GM18502 (cell line): ENCODE measurements around the gene NAMPT.
"Not testable (repeated sequence)": the region's sequence is repeated elsewhere in the genome, so short reads cannot be mapped to it uniquely, and the experiment has no call there.

ENCODE experiments used
- ATAC-seq: cut with Tn5 transposase; IDR thresholded peaks from one replicate; pipeline ENCODE4 v1.9.1; 2021; ENCODE audit warnings: mild to moderate bottlenecking; ENCODE audit not compliant: unreplicated experiment, poor library complexity

Gene NAMPT

DNA sequence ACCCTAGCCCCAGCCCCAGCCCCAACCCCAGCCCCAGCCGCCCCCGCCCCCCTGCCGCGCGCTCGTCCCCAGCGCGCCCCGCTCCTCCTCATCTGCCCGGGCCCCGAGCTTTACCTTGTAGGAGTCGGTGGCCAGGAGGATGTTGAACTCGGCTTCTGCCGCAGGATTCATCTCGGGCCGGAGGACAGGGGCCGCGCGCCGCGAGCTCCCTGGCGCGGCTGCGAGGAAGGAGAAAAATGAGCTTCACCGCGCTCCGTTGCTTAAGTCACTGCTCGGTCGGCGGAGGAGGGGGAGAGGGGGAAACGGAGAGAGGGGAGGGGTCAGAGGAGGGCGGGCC lies at the start of gene NAMPT:
Gene NAMPT (minus strand): TSS at position 270 of the 337 bp plus-strand sequence. CDS start 99 bp downstream, at position 171.
- no peak for ATAC-seq

DNA sequence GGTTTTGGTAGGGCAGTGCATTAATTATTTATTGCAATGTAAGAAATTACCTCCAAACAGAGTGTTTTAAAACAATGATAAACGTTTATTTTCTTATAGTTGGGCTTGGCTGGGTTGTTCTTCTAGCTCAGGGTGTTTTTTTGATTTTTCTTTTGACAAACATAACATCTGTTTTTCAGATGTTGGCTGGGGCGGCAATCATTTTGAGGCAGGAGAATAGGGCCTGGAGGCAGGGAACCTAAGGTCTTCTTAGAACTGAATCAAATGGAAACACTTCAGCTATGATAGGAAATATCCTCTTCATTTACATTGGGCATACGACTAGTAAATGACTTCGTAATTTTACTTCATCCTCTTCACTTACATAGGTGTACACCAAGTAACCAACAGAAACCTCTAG lies 47.4 kb upstream of the NAMPT start:
- no peak for ATAC-seq

DNA sequence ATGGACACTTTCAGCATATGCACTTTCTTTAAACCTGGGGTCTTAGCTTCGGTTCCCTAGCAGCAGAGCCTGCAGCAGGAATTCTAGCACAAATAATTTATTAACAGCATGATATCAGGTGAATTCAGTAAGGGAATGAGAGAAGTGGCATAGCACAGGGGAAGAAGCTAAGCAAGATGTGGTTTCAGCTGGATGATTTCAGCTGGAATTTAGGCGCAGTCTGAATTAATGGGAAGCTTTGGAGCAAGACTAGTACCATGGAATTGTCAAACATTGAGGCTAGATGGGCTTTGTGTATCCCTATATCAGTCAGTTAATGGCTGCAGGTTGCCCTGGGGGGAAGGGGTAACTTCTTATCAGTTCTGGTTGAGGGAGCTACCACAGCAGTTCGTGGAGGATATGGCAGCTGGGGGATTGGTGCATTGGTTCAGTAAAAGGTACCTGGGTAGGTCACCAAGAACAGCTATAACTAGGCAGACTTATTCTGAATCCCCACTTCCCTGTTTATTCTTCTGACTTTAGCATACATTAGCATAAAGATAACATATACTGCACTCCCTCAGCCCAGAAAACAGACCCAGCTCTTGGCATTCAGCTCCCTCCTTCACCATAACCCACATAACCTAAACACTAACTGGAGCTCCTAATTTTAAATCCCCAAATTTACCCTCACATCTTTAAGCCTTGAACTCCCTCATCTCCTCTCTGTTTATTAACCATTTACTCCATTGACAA lies 46.8 kb upstream of the NAMPT start:
- ATAC-seq = no peak

DNA sequence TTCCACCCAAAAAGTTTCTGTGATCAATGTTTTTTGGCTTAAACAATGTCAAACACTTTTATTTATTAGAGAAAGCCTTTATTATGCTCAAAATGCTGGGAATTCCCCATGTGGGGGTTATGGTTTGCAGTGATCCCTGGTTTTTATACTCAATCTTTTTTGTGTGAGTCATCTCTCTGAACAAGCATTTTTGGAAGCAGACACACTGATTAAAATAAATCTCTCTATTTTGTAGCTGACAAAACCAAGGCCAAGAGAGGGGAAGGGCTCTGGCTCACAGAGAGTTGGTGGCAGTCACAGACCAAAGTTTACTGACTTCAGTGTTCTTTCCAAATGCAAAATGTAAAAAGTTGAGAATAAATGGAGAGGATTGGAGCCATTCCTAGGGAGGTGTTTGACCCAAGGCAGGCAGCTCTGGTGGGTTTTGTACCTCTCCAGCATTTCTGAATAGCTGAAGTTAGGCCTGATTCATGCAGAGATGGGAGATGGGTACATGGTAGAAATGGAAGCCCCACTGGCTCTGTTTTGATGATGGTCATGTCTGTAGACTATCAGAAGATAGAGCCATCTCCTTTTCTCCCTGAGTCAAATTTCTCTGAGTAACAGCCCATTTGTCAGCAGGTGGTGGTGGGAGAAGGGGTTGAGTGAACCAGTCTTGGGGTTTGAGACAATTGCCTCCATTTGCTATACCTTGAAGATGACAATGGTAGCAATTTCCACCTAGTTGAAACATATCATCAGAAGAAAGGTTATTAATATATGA lies 45.4 kb upstream of the NAMPT start:
- ATAC-seq = no peak

DNA sequence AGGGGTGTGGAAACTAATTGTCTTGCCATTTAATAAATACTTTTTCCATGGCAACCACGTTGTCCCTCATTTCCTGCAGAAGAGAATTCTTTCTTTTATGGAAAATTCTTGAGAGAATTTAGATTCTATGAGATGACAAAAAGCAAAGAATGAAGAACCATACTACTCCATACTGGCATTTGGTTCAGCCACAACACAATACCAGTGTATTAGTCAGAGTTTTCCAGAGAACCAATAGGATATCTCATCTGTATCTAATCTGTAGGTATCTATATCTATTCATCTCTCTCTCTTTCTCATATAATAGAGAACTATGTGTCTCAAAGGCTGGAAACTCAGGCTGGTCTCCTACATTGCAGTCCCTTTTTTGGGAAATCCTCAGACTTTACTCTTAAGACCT lies 44.6 kb upstream of the NAMPT start:
- ATAC-seq = no peak

DNA sequence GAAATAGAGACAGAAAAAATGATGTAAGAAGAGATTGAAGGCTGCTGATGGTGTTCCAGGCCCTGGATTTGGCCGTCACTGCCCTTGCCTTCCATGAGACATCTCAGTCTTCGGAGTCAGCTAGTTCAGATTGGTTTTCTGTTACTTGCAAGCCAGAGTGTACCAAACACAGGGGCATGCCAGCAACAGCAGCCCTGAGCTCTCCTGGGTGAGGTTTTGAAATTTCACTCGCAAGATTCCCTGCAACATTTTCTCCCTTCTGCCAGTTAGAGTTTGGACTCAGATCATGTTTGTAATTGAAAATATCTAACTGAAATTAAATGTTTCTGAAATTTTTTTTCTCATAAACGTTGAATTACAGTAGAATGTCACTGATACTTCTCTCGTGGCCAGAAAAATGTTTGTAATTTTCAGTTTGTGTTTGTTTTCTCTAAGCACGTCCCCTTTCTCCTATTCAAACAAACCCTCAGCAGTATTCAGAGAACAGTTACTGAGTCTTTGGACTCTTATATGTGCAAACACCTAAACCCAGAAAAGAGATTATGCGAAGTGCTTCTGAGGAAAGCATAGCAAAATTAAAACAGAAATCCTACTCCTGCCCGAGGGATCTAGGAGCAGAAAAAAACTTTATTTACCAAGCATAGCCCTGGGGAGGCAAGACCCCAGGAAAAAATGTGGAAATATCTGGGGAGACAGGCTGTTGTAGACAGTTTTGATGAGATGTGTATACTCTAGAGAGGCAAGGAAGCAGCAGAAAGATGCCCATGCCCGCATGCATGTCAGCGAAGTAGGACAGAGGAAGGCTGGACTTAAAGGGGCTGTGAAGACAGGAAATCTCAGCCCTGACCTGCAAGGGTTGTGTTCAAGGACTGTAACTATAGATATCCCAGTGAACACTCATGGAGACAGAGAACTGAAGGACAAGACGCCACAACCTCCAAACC lies 43.0 kb upstream of the NAMPT start:
- no peak for ATAC-seq

DNA sequence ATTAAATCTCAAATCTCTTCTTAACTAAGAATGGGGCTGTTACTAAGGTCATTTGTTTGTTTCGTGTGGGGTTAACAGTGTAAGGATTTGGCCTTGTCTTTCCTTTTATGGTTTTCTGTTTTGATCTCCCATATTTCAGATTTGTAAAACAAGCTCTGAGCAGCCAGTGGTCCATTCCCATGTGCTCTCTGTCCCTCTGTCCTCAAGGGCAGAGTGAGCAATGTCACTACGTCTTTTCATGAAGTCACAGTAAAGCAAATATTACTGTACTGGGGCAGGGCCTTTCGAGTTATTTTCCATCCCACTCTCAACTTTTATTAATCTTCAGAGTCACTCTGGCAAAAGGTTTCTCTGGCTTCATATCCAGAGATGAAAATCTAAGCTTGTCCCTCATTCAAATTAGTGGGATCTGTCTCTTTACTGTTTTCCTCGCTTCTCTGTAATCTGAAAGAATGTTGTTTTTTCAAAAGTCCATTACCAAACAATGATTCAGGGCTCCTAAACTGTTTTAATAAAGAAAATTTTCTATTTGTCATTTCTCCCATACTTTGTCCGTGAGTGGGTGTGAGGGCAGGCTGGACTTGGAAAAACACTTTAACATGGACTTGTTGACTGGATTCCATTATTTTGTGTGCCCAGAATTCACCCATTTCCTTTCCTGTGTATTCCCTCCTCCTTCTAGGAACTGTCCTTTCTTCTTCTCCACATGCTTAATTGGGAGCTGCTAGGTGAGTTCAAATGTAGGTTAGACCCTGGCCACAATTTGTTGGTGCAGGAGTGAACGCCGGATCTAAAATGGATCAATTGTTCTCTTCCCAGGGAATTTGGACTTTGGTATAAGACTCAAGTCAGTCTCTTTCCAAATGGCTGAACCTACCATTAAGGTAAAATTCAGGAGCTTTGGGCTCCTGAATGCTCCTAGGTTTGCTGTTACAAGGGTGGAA lies 42.1 kb upstream of the NAMPT start:
- no peak for ATAC-seq

DNA sequence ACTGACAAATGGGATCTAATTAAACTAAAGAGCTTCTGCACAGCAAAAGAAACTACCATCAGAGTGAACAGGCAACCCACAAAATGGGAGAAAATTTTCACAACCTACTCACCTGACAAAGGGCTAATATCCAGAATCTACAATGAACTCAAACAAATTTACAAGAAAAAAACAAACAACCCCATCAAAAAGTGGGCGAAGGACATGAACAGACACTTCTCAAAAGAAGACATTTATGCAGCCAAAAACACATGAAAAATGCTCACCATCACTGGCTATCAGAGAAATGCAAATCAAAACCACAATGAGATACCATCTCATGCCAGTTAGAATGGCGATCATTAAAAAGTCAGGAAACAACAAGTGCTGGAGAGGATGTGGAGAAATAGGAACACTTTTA lies 39.7 kb upstream of the NAMPT start:
- not testable (repeated sequence) for ATAC-seq

DNA sequence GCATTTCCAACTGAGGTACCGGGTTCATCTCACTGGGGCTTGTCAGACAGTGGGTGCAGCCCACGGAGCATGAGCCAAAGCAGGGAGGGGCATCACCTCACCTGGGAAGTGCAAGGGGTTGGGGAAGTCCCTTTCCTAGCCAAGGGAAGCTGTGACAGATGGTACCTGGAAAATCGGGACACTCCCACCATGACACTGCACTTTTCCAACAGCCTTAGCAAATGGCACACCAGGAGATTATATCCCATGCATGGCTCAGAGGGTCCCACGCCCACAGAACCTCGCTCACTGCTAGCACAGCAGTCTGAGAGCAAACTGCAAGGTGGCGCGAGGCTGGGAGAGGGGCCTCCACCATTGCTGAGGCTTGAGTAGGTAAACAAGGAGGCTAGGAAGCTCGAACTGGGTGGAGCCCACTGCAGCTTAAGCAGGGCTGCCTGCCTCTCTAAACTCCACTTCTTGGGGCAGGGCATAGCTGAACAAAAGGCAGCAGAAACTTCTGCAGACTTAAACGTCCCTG lies 35.5 kb upstream of the NAMPT start:
- not testable (repeated sequence) for ATAC-seq

DNA sequence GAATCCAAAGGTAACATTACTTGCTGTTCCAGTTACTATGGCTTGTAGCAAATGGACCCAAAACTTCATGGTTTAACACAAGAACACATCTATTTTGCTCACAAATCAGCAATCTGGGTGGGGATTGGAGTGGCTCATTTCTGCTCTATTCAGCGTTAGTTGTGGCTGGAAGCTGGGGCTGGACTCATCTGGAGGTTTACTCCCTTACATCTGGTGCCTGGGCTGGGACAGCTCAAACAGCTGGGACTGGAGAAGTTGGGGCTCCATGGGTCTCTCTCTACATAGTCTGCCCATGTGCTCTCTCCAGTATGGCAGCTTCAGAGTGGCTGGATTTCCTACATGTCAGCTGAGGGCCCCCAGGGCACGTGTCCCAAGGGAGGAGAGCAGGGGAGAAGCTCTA lies 33.7 kb upstream of the NAMPT start:
- no peak for ATAC-seq

DNA sequence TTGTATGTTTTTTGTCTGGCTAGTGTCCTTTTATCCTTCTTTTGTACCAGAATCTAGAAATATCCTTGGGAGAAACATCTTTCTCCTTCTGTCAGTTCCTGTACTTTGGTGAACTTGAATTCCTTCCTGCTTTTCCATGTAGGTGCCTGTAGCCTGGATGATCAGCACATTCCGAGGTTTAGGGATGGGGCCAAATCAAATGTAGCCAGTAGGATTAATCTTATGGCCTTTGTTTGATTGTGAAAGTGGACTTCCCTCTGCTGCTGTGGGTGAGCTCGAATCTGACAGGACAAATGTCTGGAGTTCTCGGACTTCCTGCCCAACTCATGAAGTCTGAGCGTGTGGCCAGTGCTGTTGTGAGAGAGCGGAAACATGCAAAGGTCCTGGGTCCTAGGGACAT lies 33.2 kb upstream of the NAMPT start:
- ATAC-seq = no peak

DNA sequence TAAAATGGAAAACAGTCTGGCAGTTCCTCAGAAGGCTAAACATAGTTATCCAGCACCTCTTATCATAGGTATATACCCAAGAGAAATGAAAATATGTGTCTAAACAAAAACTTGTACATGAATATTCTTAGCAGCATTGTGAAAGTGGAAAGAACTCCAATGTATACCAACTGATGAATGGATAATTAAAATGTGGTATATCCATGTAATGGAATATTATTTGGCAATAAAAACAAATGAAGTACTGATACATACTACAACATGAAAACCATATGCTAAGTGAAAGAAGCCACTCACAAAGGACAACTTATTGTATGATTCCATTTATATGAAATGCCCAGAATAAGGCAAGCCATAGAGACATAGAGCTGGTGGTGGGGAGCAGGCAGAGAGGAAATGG lies 32.2 kb upstream of the NAMPT start:
- ATAC-seq = no peak

DNA sequence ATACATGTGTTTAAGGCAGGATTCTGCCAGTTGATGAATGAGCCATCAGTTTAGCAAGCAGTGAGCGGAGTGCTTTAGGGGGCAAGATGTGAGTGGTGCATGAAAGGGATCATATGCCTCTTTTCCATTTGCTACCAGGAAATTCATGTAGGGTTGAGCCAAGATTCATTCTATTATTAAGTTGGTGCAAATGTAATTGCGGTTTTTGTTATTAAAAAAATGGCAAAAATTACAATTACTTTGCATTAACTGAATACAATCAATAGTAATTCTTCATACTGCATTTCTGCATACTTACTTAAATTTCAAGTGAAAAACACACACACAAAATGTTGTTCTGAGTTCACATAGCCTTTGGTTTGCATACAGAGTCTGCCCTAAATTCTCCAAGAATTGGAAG lies 30.1 kb upstream of the NAMPT start:
- ATAC-seq = no peak

DNA sequence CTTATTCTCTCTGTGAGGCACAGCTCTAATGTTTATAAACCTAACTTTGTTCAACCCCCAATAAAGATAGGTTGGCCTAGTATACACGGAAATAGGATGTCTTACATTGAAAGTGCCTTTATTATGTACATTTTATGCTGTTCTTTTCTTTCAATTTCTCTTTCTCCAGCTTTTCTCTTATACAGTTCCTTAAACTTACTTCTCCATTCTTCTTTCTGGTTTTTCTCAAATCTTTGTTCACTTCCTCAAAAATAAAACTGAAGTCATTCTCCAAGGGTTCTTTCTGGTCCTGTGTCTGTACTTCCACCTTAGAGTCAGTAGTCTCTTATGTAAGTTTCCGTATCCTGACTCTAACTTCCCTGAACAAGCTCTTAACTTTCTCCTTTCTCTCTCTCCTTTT lies 29.2 kb upstream of the NAMPT start:
- no peak for ATAC-seq

DNA sequence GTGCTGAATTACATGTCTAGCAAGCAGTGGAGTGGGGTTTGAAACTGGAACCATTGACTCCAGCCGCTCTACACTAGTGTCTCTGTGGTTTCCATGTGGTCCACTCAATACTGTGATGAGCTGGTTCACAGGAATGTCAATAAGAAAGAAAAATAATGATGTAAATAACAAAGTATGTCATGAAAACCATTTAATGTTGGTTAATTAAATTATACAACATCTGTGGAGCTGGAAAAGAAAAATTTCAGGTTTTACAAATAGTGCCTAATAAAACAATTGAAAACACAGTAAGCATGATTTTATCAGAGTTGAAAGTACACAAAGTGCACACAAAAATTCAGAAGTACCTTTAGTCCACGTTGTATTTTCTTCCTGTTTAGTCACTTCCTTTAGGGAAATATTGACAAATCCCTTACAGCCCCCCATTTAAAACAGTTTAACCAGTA lies 28.7 kb upstream of the NAMPT start:
- no peak for ATAC-seq

DNA sequence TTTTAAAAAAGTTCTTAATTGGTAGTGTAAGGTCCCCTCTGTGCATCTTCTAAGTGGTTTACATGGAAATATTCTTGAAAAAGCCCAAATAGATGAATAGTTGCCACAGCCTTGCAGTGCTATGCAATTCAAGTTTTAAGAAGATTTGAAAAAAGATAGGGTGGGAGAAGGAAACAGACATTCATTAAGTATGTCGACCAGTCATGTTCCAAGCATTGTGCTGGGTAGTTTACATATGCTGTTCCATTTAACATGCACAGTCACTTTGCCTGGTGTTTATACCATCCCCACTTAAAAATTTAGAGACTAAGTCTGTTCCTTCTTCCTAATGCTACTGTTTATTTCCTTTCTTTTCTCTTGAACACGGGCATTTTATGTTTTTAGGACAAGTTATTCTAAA lies 28.1 kb upstream of the NAMPT start:
- no peak for ATAC-seq

DNA sequence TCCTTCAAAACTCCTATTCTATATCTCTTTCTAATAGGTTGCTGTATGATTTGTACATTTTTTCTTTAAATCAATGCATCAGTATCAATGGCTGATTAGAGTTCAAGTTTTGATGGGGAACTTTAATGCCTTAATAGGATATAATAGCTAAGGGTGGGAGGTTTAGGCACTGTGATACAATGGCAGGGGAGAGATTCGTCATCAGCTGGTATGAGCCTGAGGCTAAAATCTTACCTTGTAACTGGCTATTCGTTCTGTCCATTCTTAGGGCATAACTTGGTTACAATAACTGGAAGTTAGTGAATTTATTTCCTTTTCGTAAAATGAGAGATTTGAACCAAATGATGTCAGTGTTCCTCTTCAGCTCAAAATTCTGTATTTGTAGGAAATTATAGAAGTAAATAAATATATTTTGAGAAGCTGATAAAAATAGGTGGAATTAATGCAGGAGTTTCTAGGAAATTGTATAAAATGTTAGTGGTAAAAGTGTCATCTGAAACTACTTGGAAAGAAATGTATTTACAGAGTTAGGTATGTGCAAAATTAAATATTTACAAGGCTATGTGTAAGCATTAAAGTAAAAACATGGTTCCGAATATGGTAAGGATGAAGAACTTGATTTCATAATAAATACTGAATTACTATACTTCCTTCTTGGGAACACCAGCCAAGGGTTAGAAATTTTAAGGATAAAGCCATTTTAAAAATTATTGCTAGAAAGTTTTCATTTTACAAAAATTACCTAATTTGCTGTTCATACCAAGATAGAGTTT lies 27.5 kb upstream of the NAMPT start:
- ATAC-seq = no peak

DNA sequence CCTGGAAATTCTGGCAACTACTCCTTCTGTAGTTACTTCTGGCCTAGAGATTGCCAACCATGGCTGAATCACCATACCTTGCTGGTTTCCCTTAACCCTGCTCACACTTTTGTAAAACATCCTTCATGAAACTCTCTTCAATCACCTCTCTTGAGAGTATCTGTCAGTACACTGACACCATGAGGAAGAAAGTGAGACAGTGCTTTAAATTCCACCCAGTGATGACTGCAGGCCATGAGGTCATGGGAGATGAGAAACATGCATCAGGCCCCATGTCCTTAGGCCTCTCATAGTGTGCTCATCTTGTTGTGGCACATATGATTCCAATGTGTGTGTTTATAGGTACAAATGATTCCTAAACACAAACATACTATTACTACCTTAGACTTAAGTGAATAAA lies 24.6 kb upstream of the NAMPT start:
- no peak for ATAC-seq

DNA sequence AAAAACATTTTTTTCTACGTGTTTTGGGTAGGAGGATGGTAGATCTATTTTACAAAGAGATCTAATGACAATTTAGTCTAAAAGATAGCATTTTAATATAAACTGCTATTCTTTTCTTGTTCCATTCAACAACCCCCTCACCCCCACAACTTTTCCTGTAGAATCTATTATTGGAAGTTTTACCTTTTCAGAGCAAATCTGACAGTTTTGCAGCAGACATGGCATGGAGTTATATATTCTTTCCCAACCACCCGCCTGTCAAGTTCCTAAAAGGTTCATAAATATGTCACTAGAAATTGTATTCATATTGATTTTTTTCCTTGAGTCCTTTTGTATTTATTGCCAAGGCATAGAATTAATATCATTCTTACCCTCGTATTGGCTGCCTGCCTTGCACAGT lies 21.5 kb upstream of the NAMPT start:
- no peak for ATAC-seq
